Measurements from ENCODE around the gene RNF32.
A peak's percentile ranks its signal among the peaks of the same experiment; 100 is the strongest.

Gene RNF32

DNA sequence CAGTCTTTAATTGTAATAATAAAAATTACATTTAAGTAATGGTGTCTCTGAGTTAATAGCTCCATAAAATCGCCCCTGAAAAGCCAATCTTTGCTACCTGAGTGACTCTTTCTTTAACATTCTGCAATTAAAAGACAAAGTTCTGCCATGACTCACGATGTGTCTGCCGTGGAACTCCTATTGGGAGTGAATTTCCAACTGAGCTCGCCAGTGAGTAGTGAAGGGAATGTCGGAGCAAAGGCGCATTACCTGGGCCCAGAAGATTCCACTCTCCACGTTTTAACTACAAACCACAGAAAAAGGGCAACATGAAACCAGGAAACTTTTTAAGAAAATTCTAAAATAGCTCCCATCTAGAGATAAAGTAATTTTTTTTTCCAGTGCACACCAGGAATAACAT is 36.9 kb upstream of the RNF32 start:
- H3K4me3 ChIP-seq (ENCODE audit: low read depth, low read length): no peak overlapping the region
- no peak for DNase-seq (ENCODE audit: low read depth, low spot score)
- POLR2A ChIA-PET: no interaction called here
- TF ChIP-seq, protein P1, sequence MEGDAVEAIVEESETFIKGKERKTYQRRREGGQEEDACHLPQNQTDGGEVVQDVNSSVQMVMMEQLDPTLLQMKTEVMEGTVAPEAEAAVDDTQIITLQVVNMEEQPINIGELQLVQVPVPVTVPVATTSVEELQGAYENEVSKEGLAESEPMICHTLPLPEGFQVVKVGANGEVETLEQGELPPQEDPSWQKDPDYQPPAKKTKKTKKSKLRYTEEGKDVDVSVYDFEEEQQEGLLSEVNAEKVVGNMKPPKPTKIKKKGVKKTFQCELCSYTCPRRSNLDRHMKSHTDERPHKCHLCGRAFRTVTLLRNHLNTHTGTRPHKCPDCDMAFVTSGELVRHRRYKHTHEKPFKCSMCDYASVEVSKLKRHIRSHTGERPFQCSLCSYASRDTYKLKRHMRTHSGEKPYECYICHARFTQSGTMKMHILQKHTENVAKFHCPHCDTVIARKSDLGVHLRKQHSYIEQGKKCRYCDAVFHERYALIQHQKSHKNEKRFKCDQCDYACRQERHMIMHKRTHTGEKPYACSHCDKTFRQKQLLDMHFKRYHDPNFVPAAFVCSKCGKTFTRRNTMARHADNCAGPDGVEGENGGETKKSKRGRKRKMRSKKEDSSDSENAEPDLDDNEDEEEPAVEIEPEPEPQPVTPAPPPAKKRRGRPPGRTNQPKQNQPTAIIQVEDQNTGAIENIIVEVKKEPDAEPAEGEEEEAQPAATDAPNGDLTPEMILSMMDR (IDR thresholded peaks at IDR 0.05; ENCODE audit: insufficient read depth, low read length, missing control alignments): no peak
- CTCF ChIA-PET: no interaction called here

DNA sequence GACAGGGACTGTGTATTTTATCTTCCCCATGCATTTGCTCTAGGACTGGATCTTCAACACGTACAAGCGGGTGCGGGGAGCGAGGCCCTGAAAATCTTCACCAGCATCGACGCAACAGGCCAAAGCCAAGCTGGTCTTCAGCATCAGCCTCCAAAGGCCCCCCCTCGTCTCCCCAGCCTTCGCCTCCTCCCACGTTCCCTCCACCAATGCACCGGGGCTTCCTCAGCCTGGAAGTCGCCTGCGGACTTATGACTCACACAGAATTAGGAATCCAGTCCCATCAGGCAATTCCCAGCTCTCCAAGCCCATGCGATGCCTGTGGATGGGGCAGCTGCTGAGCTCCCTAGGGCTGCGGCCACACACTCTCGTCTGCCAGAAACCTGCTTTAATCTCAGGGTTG is 36.3 kb upstream of the RNF32 start:
- H3K4me3 ChIP-seq (ENCODE audit: low read depth, low read length): no peak overlapping the region
- POLR2A ChIA-PET: no interaction called here
- TF ChIP-seq, protein P1 (IDR thresholded peaks at IDR 0.05; ENCODE audit: insufficient read depth, low read length, missing control alignments): no peak
- CTCF ChIA-PET: no interaction called here
- DNase-seq (ENCODE audit: low read depth, low spot score): no peak

DNA sequence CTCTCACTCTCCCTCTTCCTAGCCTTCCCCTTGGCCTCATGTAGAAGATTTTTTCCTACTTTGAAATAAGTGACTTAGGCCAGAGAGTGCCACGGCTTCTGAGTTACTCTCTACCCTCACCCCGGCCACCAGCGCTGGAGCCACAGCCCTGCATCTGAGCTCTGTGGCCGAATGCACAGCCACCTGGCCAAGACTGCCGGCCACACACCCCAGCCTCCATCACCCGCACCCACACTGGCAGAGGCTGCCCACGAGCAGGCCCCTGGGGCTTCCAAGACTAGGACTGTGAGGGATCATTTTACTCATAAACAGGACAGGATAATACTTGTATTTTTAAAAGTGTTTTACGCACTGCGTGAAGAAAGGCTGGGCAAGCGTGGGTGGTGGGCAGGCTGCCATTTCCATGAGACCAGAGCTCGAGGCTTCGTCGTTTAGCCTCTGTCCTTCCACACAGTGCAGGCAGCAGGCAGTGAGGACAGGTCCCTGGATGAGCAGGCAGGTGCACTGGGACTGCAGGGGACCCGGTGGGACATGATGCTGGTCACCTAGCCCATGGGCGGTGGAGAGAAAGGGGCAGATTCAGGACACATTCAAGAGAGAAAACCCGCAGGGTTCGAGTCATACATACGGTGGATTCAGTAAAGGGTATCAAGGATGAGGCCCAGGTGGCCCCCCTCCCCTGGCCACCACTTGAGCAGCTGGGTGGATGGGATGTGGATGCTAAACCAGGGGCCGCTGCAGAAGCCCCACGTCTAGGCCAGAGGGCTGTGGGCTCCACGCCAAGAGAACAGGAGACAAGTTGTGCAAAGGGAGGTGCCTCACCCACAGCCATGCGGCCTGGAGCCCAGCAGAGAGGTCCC is 35.5 kb upstream of the RNF32 start:
- TF ChIP-seq, protein P1 (IDR thresholded peaks at IDR 0.05; ENCODE audit: insufficient read depth, low read length, missing control alignments): no peak
- H3K4me3 ChIP-seq (ENCODE audit: low read depth, low read length): no peak overlapping the region
- ChIA-PET POLR2A (no interaction called here), CTCF (no interaction called here)
- DNase-seq (ENCODE audit: low read depth, low spot score): no peak

DNA sequence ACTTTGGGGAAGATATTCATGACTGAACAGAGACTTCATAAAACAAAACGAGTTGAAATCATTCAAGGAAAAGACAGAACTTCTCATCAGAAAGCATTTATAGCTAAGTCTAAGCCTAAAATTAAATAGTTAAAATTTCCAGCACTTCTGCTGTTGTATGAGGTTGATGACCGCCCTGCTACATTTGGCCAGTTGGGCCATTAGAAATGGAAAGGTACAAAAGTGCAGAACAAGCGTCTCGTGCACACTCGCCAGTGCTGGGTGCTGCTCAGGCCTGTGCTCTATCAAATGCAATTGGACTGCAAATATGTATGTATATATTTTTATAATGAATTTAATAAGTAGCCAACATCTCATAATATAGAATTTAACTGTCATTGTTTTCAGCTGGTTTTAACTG is 34.4 kb upstream of the RNF32 start:
- no peak overlapping the region for H3K4me3 ChIP-seq (ENCODE audit: low read depth, low read length)
- POLR2A ChIA-PET: no interaction called here
- TF ChIP-seq, protein P1 (IDR thresholded peaks at IDR 0.05; ENCODE audit: insufficient read depth, low read length, missing control alignments): no peak
- CTCF ChIA-PET: no interaction called here
- no peak for DNase-seq (ENCODE audit: low read depth, low spot score)

DNA sequence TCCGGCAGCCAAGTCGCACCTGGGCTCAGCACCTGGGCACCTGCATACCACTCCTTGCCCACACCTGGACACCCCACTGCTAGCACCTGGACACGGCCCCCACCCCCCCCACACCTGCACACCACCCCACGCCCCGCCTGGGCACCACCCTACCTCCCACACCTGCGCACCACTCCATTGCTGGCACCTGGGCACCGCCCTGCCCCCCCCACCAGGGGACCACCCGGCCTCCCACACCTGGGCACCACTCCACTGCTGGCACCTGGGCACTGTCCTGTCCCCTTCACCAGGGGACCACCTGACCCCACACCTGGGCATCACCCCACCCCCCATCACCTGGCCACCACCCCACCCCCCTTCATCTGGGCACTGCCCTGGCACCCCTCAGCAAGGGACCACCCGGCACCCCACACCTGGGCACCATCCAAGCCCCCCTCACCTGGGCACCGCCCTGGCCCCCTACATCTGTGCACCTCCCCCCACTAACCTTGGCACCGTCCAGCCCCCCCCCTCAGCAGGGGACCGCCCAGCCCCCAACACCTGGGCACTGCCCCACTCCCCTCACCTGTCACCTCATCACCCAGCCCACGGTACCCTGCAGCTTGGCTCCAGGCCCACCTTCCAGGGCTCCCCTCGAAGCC is 33.8 kb upstream of the RNF32 start:
- H3K4me3 ChIP-seq (ENCODE audit: low read depth, low read length): no peak overlapping the region
- ChIA-PET CTCF (no interaction called here), POLR2A (no interaction called here)
- no peak for DNase-seq (ENCODE audit: low read depth, low spot score)
- TF ChIP-seq, protein P1 (IDR thresholded peaks at IDR 0.05; ENCODE audit: insufficient read depth, low read length, missing control alignments): no peak

DNA sequence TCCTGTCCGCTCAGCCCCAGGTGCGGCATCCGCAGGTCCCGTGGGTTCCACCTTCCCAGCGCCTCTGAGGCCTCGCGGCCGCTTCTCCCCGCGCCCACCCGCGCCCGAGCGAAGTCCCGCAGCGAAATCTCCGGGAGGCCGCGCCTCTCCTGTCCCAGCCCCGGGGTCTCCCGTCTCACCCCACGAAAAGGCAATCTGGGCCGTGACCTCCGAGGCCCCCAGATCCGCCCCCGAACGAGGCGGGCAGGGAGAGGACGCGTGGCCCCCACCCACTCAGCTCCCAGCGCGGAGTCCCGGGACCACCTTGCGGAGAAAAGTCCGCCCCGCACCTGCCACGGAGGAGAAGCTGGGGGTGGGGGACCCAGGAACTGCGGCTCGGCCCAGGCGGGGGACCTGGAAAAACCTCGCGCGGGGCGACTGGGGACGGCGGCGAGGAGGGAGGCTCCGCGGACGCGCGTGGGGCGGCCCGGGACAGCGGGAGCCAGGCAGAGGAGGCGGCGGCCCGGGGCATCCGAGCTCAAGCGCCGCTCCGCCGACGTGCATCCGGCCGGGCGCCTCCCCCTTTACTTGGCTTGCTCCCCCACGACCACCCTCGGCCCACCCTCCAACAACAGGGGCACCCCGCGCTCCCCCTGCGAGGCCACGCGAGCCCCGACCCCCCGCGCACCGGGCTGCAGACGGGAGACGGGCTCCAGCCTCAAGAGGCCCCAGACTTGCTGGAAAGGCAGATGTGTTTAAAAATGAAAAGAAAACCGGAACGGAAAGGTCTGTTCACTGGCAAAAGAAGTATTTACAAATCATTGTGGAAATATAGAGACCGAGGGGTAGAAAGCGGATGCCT is 33.0 kb upstream of the RNF32 start:
- no peak for DNase-seq (ENCODE audit: low read depth, low spot score)
- CTCF ChIA-PET: no interaction called here
- POLR2A ChIA-PET: no interaction called here

More for the DNA sequence above, 33.0 kb upstream of the RNF32 start:
- TF ChIP-seq, protein P1 (IDR thresholded peaks at IDR 0.05; ENCODE audit: insufficient read depth, low read length, missing control alignments): no peak
- peak overlapping the region; percentile 18 for H3K4me3 ChIP-seq (ENCODE audit: low read depth, low read length)
